ENCODE measurements around the gene CLSTN1. TPM values are rescaled to one million over a fixed set of nuclear protein-coding genes. Genes with fewer than 3 reads are reported as not detected.

The CLSTN1 gene
- total and polyA plus RNA-seq, 4 donors, result 3.1 to 13.4 (median 8.8) TPM

GRCh38 chr1:9860887-9861286, 37.1 kb upstream of the CLSTN1 start:
- Histone ChIP-seq H3K36me3 (ENCODE audit: control insufficient read depth in 4 of 4, insufficient read depth in 3 of 4, low read depth in 1 of 4, low read length in 3 of 4) (peaks cover 0 to 3% (median 0%) of the 10 kb centered on the region in 4 donors), H3K27me3 (ENCODE audit: control insufficient read depth in 4 of 4, insufficient read depth in 4 of 4, low read length in 3 of 4) (no peaks in the 10 kb centered on the region), H3K9me3 (ENCODE audit: control insufficient read depth in 4 of 4, low read length in 3 of 4) (no peaks in the 10 kb centered on the region), H3K27ac (ENCODE audit: low read depth in 1 of 2, low read length in 2 of 2) (no peak overlapping the region), H3K4me1 (ENCODE audit: control insufficient read depth in 4 of 4, insufficient read depth in 4 of 4, low read length in 3 of 4) (no peaks in the 10 kb centered on the region), H3K9ac (ENCODE audit: low read depth in 1 of 2, low read length in 2 of 2) (no peak overlapping the region), H3K4me3 (ENCODE audit: low read depth in 1 of 3, low read length in 3 of 3) (no peak overlapping the region)
- 96% methylated on average over 5 of the region's 5 CpGs for WGBS
- TF ChIP-seq ZBTB33 (IDR thresholded peaks at IDR 0.05) (no peak), GABPA (IDR thresholded peaks at IDR 0.05 in 1 of 2, conservative IDR thresholded peaks at IDR 0.05 in 1 of 2) (no peak), CTCF (IDR thresholded peaks at IDR 0.05; ENCODE audit: low read depth, low read length, missing input control) (no peak), RAD21 (IDR thresholded peaks at IDR 0.05) (no peak), HNF4A (conservative IDR thresholded peaks at IDR 0.05) (no peak), REST (IDR thresholded peaks at IDR 0.05) (no peak), EGR1 (IDR thresholded peaks at IDR 0.05; ENCODE audit: low read depth in 2 of 2) (no peak), RXRA (IDR thresholded peaks at IDR 0.05) (no peak), TAF1 (conservative IDR thresholded peaks at IDR 0.05) (no peak), SP1 (IDR thresholded peaks at IDR 0.05) (no peak), JUND (IDR thresholded peaks at IDR 0.05) (no peak), MAX (IDR thresholded peaks at IDR 0.05) (no peak), FOXA1 (IDR thresholded peaks at IDR 0.05) (no peak), FOXA2 (IDR thresholded peaks at IDR 0.05) (no peak), HNF4G (IDR thresholded peaks at IDR 0.05) (no peak)
- DNase-seq (ENCODE audit: low spot score), result no peak

GRCh38 chr1:9859281-9860014, 35.7 kb upstream of the CLSTN1 start:
- WGBS, result 79% methylated on average over 5 of the region's 5 CpGs
- H3K36me3 ChIP-seq (ENCODE audit: control insufficient read depth in 4 of 4, insufficient read depth in 3 of 4, low read depth in 1 of 4, low read length in 3 of 4), result peaks cover 0 to 3% (median 0%) of the 10 kb centered on the region in 4 donors
- no peaks in the 10 kb centered on the region for H3K4me1 ChIP-seq (ENCODE audit: control insufficient read depth in 4 of 4, insufficient read depth in 4 of 4, low read length in 3 of 4)
- H3K4me3 ChIP-seq (ENCODE audit: low read depth in 1 of 3, low read length in 3 of 3), result no peak overlapping the region
- no peak for DNase-seq (ENCODE audit: low spot score)
- no peaks in the 10 kb centered on the region for H3K9me3 ChIP-seq (ENCODE audit: control insufficient read depth in 4 of 4, low read length in 3 of 4)
- H3K27me3 ChIP-seq (ENCODE audit: control insufficient read depth in 4 of 4, insufficient read depth in 4 of 4, low read length in 3 of 4), result no peaks in the 10 kb centered on the region
- H3K27ac ChIP-seq (ENCODE audit: low read depth in 1 of 2, low read length in 2 of 2), result no peak overlapping the region
- H3K9ac ChIP-seq (ENCODE audit: low read depth in 1 of 2, low read length in 2 of 2), result no peak overlapping the region
- TF ChIP-seq ATF3 (IDR thresholded peaks at IDR 0.05) (no peak), RAD21 (IDR thresholded peaks at IDR 0.05) (no peak), RXRA (IDR thresholded peaks at IDR 0.05) (no peak), FOXA2 (IDR thresholded peaks at IDR 0.05) (no peak), EGR1 (IDR thresholded peaks at IDR 0.05; ENCODE audit: low read depth in 2 of 2) (no peak), YY1 (IDR thresholded peaks at IDR 0.05) (no peak), REST (IDR thresholded peaks at IDR 0.05) (no peak), CTCF (IDR thresholded peaks at IDR 0.05; ENCODE audit: low read depth, low read length, missing input control) (no peak), NR2F2 (IDR thresholded peaks at IDR 0.05) (no peak)

Data from liver (tissue), 9 donors.